HuH-7.5 (cell line): ENCODE data around the gene SYS1.

Experiments
- DNase-seq: peaks from one replicate; pipeline ENCODE4 v3.0.0; 2011; ENCODE audit warnings: low spot score

Gene SYS1

DNA sequence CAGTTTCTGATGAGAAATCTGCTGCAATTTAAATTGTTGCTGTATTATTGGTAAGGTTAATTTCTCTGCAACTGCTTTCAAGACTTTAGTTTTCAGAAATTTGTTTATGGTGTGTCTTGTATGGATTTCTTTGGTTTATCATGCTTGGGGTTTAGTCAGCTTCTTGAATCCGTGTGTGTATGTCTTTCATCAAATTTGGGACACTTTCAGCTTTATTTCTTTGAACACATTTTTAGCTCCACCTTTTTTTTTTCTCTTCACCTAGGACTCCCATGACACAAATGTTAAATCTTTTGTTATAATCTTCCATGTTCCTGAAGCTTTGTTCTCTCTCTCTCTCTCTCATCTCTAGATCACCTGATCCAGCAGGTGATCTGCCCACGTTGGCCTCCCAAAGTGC, 28.6 kb downstream of the SYS1 start:
- DNase-seq: no peak

GRCh38 chr20:45392733-45393132, 29.8 kb downstream of the SYS1 start:
- no peak for DNase-seq

DNA sequence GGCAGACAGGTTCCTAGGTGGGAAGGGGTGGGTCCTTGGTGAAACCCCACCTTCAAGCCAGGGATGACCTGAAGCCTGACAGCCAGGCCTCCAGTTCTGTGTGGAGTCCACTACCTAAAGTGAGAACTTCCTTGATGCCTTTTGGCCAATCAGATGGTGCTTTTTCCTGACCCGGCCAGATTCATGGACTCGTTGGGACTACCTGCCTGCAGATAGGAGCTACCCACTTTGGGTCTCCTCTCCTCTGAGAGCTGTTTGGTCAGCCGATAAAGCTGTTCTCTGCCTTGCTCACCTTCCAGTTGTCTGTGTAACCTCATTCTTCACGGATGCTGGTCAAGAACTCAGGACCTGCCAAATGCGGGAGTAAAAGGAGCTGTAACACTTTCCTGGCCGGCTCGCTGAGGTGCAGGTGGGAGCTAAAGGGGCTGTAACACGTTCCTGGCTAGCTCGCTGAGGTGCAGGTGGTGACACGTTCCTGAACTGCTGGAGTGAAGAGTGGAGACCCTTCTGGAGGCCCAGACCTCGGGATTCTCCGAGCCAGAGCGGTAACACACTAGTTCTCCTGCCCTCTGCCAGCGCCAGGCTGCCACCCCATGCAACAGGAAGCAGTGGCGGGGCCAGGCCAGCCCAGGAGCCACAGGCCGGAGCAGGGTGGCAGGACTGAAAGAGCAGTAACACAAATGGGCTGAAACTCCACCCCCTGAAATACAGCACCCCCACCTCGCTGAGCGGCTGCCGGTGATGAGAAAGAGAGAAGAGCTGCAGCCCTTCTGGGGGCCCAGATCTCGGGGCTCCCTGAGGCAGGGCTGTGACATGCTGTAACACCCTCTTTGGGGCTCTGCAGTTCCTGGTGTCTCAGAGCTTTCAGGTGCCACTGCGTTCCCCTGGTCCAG, 31.5 kb downstream of the SYS1 start:
- no peak for DNase-seq

DNA sequence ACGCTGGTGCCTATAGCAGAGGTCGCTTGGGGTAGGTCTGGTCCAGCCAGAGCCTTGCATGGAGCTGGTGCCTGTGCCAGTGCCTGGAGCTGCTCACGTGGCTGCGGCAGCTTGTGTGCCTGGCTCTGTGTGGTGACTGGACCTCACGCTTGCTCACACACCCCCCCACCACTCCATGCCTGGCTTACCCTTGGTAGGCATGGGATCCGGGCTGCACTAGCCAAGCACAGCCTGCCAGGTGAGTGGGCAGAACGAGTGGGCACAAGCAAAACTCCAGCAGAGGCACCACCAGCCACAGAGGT, 32.1 kb downstream of the SYS1 start:
- no peak for DNase-seq

GRCh38 chr20:45399018-45399417, 36.1 kb downstream of the SYS1 start:
- DNase-seq: no peak

GRCh38 chr20:45400346-45401031, 37.5 kb downstream of the SYS1 start:
- no peak for DNase-seq

DNA sequence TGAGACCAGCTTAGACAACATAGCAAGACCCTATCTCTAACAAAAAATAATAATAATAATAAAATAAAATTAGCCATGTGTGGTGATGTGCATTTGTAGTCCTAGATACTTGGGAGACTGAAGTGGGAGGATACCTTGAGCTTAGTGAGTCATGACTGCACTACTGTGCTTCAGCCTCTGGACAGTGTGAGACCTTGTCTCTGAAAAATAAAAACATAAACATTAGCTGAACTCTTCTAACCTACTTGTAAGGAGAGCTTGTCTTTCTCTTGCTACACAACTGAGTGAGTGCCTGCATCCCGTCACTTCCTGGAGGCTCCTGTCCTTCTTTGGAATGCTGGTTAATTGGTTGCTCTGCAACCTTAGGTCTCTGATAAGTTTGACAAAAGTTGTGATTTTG, 40.0 kb downstream of the SYS1 start:
- DNase-seq: no peak

GRCh38 chr20:45404438-45404837, 41.5 kb downstream of the SYS1 start:
- no peak for DNase-seq

DNA sequence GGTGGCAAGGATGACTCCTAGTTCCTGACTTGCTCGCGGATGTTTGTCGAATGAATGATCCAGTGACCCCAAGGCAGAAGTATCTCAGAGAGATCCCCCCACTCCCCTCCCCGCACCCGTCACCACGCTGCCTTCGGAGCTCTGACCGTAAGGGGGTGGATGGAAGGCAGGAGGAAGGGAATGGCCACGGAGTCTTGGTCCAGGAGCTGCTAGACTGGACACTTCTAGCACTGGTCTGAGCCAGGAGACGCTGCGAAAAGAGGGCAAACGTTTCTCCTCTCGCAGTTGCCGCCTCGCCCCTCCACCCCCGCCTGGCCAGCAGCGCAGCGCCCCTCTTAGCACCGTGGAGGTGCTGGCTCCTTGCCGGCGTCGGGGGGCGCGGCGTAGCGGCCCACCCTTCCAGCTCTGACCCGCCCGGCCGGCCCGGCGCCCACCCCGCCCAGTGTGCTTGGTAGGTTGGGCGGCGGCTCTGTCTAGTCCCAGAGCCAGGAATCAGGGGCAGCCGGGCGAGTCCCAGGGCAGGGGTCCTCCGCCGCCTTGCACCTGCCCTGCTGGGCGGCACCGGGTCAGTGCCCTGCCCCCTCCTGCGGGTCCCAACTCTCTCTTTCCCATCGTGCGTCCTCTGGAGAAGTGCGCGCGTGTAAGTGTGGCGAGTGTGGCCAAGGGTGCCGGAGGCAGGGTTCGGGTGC, 42.8 kb downstream of the SYS1 start:
- peak; percentile 39 for DNase-seq

- DNase-seq: peak; percentile 65
Measured at GRCh38 chr20:45406260-45407066, 43.5 kb downstream of the SYS1 start.

- DNase-seq: peak; percentile 28
Measured at GRCh38 chr20:45407067-45407745, 44.2 kb downstream of the SYS1 start.

GRCh38 chr20:45407783-45408645, 45.1 kb downstream of the SYS1 start, which contains the start of gene DBNDD2:
DBNDD2 (plus strand) TSS chr20:45408289; CDS start chr20:45408468, 179 bp downstream.
- no peak for DNase-seq

- no peak for DNase-seq
Measured at GRCh38 chr20:45408646-45409213, 45.8 kb downstream of the SYS1 start.

GRCh38 chr20:45409521-45410272, 46.7 kb downstream of the SYS1 start:
- DNase-seq: no peak

- DNase-seq: no peak
Measured at GRCh38 chr20:45410887-45411286, 47.9 kb downstream of the SYS1 start.

- DNase-seq: no peak
Measured at GRCh38 chr20:45412653-45413052, 49.7 kb downstream of the SYS1 start.

- DNase-seq: no peak
Measured at GRCh38 chr20:45413479-45413878, 50.5 kb downstream of the SYS1 start.

DNA sequence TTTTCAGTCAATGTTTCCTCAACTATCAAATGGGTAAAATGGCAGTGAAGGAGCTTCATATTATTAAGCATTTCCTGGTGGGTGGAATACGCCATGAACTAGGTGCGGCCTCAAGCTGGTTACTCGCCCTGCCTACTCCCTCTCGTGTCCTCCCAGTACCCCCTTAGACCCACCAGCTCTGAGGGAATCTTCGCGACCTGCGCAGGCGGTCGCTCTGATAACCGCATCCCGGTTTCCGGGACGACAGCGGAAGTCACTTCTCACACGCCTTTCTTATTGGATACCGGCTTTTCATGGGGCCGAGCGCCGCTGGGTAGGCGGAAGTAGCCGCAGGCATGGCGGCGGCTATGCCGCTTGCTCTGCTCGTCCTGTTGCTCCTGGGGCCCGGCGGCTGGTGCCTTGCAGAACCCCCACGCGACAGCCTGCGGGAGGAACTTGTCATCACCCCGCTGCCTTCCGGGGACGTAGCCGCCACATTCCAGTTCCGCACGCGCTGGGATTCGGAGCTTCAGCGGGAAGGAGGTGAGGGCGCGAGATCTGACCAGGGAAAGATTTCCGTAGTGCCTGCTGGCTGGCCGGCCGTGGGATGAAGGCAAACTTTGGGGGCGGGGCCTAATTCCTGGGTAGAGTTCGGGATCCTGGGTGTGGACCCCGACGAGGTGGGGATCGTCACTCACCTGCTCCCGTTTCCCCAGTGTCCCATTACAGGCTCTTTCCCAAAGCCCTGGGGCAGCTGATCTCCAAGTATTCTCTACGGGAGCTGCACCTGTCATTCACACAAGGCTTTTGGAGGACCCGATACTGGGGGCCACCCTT, 53.1 kb downstream of the SYS1 start, which contains the start of gene PIGT:
Gene PIGT, plus strand, starts transcription at position 320 of the 816 bp plus-strand sequence. Its CDS starts 16 bp downstream, at position 336.
- peak; percentile 83 for DNase-seq
